ENCODE results near the gene TEKTIP1.
A peak's percentile ranks its signal among the peaks of the same experiment; 100 is the strongest.

The TEKTIP1 gene

GRCh38 chr19:3547301-3547731, 8.3 kb downstream of the TEKTIP1 start:
- TF ChIP-seq CTCF (conservative IDR thresholded peaks at IDR 0.05; ENCODE audit: control insufficient read depth, insufficient read depth, low read depth, low read length) = peak; percentile 51
- H3K4me3 ChIP-seq (ENCODE audit: control insufficient read depth, low read depth, low read length) = no peak overlapping the region
- DNase-seq (ENCODE audit: low read depth) = peak; percentile 26

GRCh38 chr19:3547767-3548282, 8.9 kb downstream of the TEKTIP1 start:
- no peak for DNase-seq (ENCODE audit: low read depth)
- TF ChIP-seq CTCF (conservative IDR thresholded peaks at IDR 0.05; ENCODE audit: control insufficient read depth, insufficient read depth, low read depth, low read length) = no peak
- no peak overlapping the region for H3K4me3 ChIP-seq (ENCODE audit: control insufficient read depth, low read depth, low read length)

GRCh38 chr19:3548606-3549005, 9.6 kb downstream of the TEKTIP1 start:
- TF ChIP-seq CTCF (conservative IDR thresholded peaks at IDR 0.05; ENCODE audit: control insufficient read depth, insufficient read depth, low read depth, low read length) = no peak
- no peak for DNase-seq (ENCODE audit: low read depth)
- H3K4me3 ChIP-seq (ENCODE audit: control insufficient read depth, low read depth, low read length) = no peak overlapping the region

GRCh38 chr19:3549816-3550215, 10.8 kb downstream of the TEKTIP1 start:
- no peak for TF ChIP-seq CTCF (conservative IDR thresholded peaks at IDR 0.05; ENCODE audit: control insufficient read depth, insufficient read depth, low read depth, low read length)
- no peak for DNase-seq (ENCODE audit: low read depth)
- H3K4me3 ChIP-seq (ENCODE audit: control insufficient read depth, low read depth, low read length) = no peak overlapping the region

GRCh38 chr19:3550947-3551791, 12.2 kb downstream of the TEKTIP1 start:
- H3K4me3 ChIP-seq (ENCODE audit: control insufficient read depth, low read depth, low read length) = no peak overlapping the region
- no peak for DNase-seq (ENCODE audit: low read depth)
- TF ChIP-seq CTCF (conservative IDR thresholded peaks at IDR 0.05; ENCODE audit: control insufficient read depth, insufficient read depth, low read depth, low read length) = no peak

- H3K4me3 ChIP-seq (ENCODE audit: control insufficient read depth, low read depth, low read length) = no peak overlapping the region
- DNase-seq (ENCODE audit: low read depth) = no peak
- no peak for TF ChIP-seq CTCF (conservative IDR thresholded peaks at IDR 0.05; ENCODE audit: control insufficient read depth, insufficient read depth, low read depth, low read length)
Measured at GRCh38 chr19:3551792-3552095, 12.8 kb downstream of the TEKTIP1 start.

Data from fibroblast of mammary gland (primary cell).